GM18502 (cell line): ENCODE results near the gene DOK6.

Source experiments
- ATAC-seq: cut with Tn5 transposase; IDR thresholded peaks from one replicate; pipeline ENCODE4 v1.9.1; 2021; ENCODE audit warnings: mild to moderate bottlenecking; ENCODE audit not compliant: unreplicated experiment, poor library complexity

The DOK6 gene

GRCh38 chr18:69414184-69414583, 13.5 kb downstream of the DOK6 start:
- ATAC-seq, result no peak

DNA sequence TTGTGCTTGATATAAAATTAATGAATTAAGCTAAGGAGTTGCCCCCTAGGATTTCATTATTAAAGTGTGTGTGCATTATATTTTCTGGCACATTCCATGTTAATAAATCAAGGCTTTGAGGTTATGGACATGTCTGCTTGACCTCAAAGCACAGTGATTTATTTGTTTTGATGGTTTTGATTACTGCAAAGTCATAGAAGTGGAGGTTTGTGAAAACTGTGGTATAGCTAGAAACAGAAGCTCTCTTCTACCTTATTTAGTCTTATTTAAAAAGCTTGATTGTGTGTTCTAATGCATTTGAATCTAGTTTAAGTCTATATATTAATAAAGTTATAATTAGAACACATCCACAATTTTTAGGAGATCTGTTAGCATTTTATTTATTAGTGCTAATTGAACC, 32.2 kb downstream of the DOK6 start:
- no peak for ATAC-seq

- no peak for ATAC-seq
These were observed 34.3 kb downstream of the DOK6 start for GRCh38 chr18:69435000-69435399.

GRCh38 chr18:69444221-69444620, 43.5 kb downstream of the DOK6 start:
- no peak for ATAC-seq

- no peak for ATAC-seq
These were observed 47.2 kb downstream of the DOK6 start for GRCh38 chr18:69447886-69448285.

- ATAC-seq, result no peak
These were observed 54.4 kb downstream of the DOK6 start for GRCh38 chr18:69455125-69455524.

- ATAC-seq, result no peak
These were observed 68.8 kb downstream of the DOK6 start for GRCh38 chr18:69469444-69469919.

DNA sequence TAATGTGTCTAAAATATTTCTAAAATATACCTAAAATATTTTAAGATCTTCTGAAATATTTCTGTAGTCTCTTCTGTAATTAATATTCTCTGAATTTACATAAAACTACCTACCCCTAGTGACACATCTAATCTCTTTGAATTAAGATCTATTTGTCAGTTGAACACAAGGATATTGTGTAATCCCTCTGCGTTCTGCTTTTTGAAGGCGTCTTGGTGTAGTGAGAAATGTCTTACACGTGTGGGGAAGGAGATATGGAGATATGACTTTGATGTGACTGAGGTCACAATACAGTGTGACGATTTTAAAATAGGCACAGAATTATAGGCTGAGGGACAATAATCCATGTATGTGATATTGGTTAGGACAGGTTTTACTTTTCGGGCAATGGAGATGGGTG, 79.8 kb downstream of the DOK6 start:
- ATAC-seq, result no peak

GRCh38 chr18:69483574-69483973, 82.9 kb downstream of the DOK6 start:
- ATAC-seq, result no peak

- no peak for ATAC-seq
These were observed 84.2 kb downstream of the DOK6 start for GRCh38 chr18:69484699-69485396.

GRCh38 chr18:69487488-69488394, 87.1 kb downstream of the DOK6 start:
- ATAC-seq, result no peak

- no peak for ATAC-seq
These were observed 89.4 kb downstream of the DOK6 start for GRCh38 chr18:69490072-69490471.

- no peak for ATAC-seq
These were observed 90.1 kb downstream of the DOK6 start for GRCh38 chr18:69490813-69491212.

DNA sequence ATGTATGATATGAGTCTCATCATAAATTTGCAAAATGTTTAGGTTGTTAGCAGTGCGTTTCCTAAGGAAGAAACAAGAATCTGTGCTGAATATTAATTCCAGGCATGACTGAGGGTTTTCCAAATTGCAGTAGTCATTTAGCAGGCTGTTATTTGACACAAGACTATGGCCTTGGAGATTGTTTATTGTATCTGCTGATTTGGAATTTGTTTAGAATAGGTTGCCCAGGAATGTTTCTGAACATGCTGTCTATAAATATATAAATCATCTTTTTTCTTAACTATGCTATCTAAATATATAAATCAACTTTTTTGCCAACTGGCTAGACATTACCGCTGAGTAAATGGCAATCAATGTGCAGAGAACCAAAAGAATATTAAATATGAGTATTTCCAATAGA, 90.9 kb downstream of the DOK6 start:
- ATAC-seq, result no peak

- no peak for ATAC-seq
These were observed 92.2 kb downstream of the DOK6 start for GRCh38 chr18:69492861-69493260.

GRCh38 chr18:69494841-69495240, 94.2 kb downstream of the DOK6 start:
- ATAC-seq, result no peak

DNA sequence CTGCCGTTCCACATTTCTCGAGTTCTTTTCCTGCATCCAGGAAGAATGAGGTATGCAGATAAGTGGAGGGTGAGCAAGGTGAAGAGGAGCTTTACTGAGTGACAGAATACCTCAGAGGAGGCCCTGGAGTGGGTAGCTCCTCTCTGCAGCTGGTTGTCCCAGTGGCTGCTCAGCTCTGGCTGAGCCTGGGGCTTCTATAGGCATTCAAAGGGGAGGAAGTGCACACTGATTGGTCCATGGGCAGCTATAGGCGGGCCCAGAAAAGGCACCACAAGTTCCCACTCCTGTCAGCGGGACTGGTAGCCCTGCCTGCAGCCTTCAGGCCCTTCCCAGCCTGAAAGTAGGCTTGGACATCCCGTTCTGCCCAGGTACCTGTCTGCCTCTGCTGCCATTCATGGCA, 94.7 kb downstream of the DOK6 start:
- no peak for ATAC-seq

DNA sequence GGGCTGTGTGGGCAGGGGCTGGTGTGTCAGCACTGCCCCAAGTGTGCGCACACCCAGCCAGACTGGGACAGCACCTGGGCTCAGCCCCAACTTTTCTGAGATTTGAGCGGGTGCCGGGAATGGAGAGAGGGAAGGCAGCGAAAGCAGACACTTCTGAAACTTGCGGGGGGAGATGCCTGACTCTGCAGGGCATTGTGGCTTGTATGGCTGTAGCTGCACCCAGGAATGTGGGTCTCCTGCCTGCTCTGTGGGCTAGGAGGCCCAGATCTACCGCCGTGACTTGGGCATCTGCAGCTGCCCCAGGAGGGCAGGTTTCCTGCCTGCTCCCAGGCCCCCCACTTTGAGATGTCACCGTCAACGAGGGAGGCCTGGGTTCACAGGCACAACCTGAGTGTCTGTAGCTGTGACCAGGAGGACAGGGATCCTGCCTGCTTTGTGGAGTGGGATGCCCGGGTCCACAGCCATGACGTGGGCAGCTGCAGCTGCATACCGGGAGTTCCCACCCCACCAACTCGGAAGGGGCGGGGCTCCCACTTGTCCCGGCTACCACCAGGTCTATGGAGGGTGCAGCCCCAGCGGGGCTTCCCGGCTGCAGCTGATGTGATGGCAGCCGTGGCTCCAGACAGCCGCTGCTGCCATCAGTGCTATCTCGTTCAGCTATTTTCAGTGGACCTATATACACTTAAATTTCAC, 95.3 kb downstream of the DOK6 start:
- ATAC-seq, result no peak

DNA sequence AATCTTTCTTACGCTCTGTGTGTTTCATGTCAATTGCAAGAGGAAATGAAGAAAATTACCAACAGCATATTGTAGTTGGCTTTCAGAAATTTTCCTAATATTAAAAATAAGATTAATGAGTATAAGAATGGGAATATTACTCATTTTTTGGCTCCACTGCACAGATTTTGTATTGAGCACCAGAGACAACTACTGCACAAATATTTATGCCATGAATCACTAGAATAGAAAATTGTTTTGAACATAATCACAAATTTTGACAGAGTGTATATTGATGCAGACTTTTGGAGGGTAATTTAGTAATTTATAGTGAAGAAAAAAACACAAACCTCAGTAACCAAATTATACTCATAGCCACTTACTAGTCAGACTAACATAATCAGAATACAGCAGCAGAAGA, 118.3 kb downstream of the DOK6 start:
- ATAC-seq, result no peak

GRCh38 chr18:69523582-69523981, 122.9 kb downstream of the DOK6 start:
- ATAC-seq, result no peak

DNA sequence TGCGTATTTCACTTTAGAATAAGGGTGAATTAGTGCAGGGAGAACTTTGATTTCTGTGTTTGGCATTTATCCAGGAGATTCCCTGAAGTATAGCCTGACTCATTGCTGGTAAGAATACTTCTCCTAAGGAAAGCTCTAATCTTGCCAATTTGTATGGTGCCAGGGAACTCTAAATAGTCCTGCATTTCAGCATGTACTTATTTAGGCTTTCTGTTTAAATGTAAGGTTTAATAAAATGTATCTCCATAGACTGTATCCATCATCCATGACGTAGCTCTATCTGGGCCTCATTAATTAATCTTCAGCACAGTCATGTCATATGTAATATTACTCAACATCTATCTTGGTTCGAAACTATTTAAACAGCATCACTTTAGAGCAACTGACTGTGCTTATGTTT, 127.7 kb downstream of the DOK6 start:
- ATAC-seq, result no peak
